ENCODE results near the gene ARID3B.

DNA sequence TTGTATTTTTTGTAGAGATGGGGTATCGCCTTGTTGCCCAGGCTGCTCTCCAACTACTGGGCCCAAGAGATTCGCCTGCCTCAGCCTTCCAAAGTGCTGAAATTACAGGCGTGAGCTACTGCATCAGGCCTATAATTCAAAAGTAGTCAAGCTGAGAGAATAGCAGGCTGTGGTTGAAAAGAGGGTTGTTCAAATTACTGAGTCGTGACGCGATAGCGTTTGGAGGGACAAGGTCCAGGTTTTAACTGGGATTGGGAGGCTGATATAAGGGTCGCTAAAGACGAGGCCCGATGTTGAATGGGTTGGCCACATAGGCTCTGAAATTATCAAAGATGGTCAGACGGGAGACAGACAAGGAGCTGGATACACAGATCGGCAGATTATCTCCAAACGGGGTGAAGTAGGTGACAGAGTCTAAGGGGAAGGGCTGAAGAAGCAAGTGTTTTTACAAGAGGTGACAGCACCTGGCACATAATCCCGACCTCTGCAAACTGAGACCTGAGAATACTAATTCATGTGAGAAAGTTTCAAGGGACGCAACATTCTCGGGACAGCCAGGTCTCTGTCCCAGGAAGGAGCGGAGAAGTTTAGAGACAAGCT lies 759 bp upstream of the ARID3B start:
- TF ChIP-seq CTCF (IDR thresholded peaks at IDR 0.05; ENCODE audit: borderline replicate concordance, extremely low read depth, low read length, poor library complexity, severe bottlenecking) = no peak
- no peak for TF ChIP-seq EZH2 (IDR thresholded peaks at IDR 0.05; ENCODE audit: borderline replicate concordance, low read depth, low read length, severe bottlenecking)

All from DND-41 (cell line).